ENCODE measurements around the gene SLC1A2. TPM values are rescaled to one million over a fixed set of nuclear protein-coding genes. Genes with fewer than 3 reads are reported as not detected.
A peak's percentile ranks its signal among the peaks of the same experiment; 100 is the strongest.

Gene SLC1A2
- total RNA-seq, 4 donors from 2014 or later = 1.0 to 3.4 (median 2.0) TPM

GRCh38 chr11:35223991-35224390, 195.4 kb downstream of the SLC1A2 start:
- Histone ChIP-seq H3K9me3 (no peaks in the 10 kb centered on the region), H3K4me1 (peaks cover 12% of the 10 kb centered on the region), H3K36me3 (peaks cover 88% of the 10 kb centered on the region), H3K27ac (peak overlapping the region; percentile 43), H3K27me3 (no peaks in the 10 kb centered on the region), H3K4me3 (no peak overlapping the region)
- 84% methylated on average over 1 of the region's 1 CpG for WGBS
- no peak for TF ChIP-seq POLR2A (IDR thresholded peaks at IDR 0.05)
- TF ChIP-seq EP300 (IDR thresholded peaks at IDR 0.05) = no peak
- TF ChIP-seq POLR2AphosphoS5 (IDR thresholded peaks at IDR 0.05) = no peak
- TF ChIP-seq, protein P1, sequence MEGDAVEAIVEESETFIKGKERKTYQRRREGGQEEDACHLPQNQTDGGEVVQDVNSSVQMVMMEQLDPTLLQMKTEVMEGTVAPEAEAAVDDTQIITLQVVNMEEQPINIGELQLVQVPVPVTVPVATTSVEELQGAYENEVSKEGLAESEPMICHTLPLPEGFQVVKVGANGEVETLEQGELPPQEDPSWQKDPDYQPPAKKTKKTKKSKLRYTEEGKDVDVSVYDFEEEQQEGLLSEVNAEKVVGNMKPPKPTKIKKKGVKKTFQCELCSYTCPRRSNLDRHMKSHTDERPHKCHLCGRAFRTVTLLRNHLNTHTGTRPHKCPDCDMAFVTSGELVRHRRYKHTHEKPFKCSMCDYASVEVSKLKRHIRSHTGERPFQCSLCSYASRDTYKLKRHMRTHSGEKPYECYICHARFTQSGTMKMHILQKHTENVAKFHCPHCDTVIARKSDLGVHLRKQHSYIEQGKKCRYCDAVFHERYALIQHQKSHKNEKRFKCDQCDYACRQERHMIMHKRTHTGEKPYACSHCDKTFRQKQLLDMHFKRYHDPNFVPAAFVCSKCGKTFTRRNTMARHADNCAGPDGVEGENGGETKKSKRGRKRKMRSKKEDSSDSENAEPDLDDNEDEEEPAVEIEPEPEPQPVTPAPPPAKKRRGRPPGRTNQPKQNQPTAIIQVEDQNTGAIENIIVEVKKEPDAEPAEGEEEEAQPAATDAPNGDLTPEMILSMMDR (IDR thresholded peaks at IDR 0.05) = no peak
- no peak for DNase-seq (ENCODE audit: low spot score in 2 of 2)

- TF ChIP-seq, protein P1 (IDR thresholded peaks at IDR 0.05) = no peak
- TF ChIP-seq EP300 (IDR thresholded peaks at IDR 0.05) (no peak), POLR2AphosphoS5 (IDR thresholded peaks at IDR 0.05) (no peak), POLR2A (IDR thresholded peaks at IDR 0.05) (no peak)
- 51% methylated on average over 9 of the region's 9 CpGs for WGBS
- Histone ChIP-seq H3K27ac (peak overlapping the region; percentile 43), H3K9me3 (no peaks in the 10 kb centered on the region), H3K4me1 (peaks cover 12% of the 10 kb centered on the region), H3K4me3 (no peak overlapping the region), H3K36me3 (peaks cover 88% of the 10 kb centered on the region), H3K27me3 (no peaks in the 10 kb centered on the region)
- DNase-seq (ENCODE audit: low spot score in 2 of 2) = no peak
These were observed 196.0 kb downstream of the SLC1A2 start for GRCh38 chr11:35223371-35223796.

GRCh38 chr11:35218956-35219355, 200.4 kb downstream of the SLC1A2 start:
- H3K36me3 ChIP-seq = peaks cover 85% of the 10 kb centered on the region
- H3K4me3 ChIP-seq = no peak overlapping the region
- 94% methylated on average over 1 of the region's 1 CpG for WGBS
- no peaks in the 10 kb centered on the region for H3K27me3 ChIP-seq
- TF ChIP-seq POLR2A (IDR thresholded peaks at IDR 0.05) = no peak
- TF ChIP-seq, protein P1 (IDR thresholded peaks at IDR 0.05) = no peak
- TF ChIP-seq EP300 (IDR thresholded peaks at IDR 0.05) = no peak
- TF ChIP-seq POLR2AphosphoS5 (IDR thresholded peaks at IDR 0.05) = no peak
- no peak overlapping the region for H3K27ac ChIP-seq
- no peak for DNase-seq (ENCODE audit: low spot score in 2 of 2)
- no peaks in the 10 kb centered on the region for H3K9me3 ChIP-seq
- H3K4me1 ChIP-seq = peaks cover 40% of the 10 kb centered on the region

GRCh38 chr11:35216962-35217678, 202.2 kb downstream of the SLC1A2 start:
- H3K27ac ChIP-seq = peak overlapping the region; percentile 57
- no peaks in the 10 kb centered on the region for H3K27me3 ChIP-seq
- no peak for DNase-seq (ENCODE audit: low spot score in 2 of 2)
- no peak overlapping the region for H3K4me3 ChIP-seq
- H3K4me1 ChIP-seq = peaks cover 57% of the 10 kb centered on the region
- 38% methylated on average over 3 of the region's 3 CpGs for WGBS
- H3K9me3 ChIP-seq = no peaks in the 10 kb centered on the region
- TF ChIP-seq, protein P1 (IDR thresholded peaks at IDR 0.05) = no peak
- no peak for TF ChIP-seq POLR2A (IDR thresholded peaks at IDR 0.05)
- no peak for TF ChIP-seq POLR2AphosphoS5 (IDR thresholded peaks at IDR 0.05)
- TF ChIP-seq EP300 (IDR thresholded peaks at IDR 0.05) = no peak
- peaks cover 67% of the 10 kb centered on the region for H3K36me3 ChIP-seq

- H3K27me3 ChIP-seq = no peaks in the 10 kb centered on the region
- H3K4me1 ChIP-seq = peaks cover 49% of the 10 kb centered on the region
- no peaks in the 10 kb centered on the region for H3K9me3 ChIP-seq
- DNase-seq (ENCODE audit: low spot score in 2 of 2) = no peak
- peaks cover 58% of the 10 kb centered on the region for H3K36me3 ChIP-seq
- no peak overlapping the region for H3K4me3 ChIP-seq
- TF ChIP-seq POLR2A (IDR thresholded peaks at IDR 0.05) = no peak
- no peak for TF ChIP-seq EP300 (IDR thresholded peaks at IDR 0.05)
- TF ChIP-seq POLR2AphosphoS5 (IDR thresholded peaks at IDR 0.05) = no peak
- TF ChIP-seq, protein P1 (IDR thresholded peaks at IDR 0.05) = no peak
- H3K27ac ChIP-seq = peak overlapping the region; percentile 57
These were observed 203.4 kb downstream of the SLC1A2 start for GRCh38 chr11:35215945-35216344.
